ENCODE measurements around the gene MED27. TPM values are rescaled to one million over a fixed set of nuclear protein-coding genes. Genes with fewer than 3 reads are reported as not detected.

The MED27 gene
- total RNA-seq, 1 donor from 2014 or later, result 45.0 TPM

DNA sequence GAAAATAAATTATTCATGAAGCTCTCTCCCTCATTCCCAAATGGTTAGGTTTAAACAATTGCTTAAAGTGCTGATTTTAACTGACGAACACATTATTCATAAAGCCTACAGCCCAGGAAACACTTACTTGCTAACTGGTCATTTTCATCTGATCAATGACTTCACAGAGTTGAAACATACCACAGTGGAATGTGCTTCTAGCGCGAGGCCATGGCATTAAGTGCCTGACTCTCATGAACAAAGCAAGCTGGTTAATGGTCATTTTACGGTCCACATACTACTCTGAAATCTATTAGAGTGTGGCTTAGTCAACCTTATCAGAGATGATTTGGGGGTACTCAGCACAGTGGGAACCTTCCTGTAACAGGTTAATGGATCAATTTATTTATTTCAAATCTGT is 114.6 kb downstream of the MED27 start:
- DNase-seq, result no peak

DNA sequence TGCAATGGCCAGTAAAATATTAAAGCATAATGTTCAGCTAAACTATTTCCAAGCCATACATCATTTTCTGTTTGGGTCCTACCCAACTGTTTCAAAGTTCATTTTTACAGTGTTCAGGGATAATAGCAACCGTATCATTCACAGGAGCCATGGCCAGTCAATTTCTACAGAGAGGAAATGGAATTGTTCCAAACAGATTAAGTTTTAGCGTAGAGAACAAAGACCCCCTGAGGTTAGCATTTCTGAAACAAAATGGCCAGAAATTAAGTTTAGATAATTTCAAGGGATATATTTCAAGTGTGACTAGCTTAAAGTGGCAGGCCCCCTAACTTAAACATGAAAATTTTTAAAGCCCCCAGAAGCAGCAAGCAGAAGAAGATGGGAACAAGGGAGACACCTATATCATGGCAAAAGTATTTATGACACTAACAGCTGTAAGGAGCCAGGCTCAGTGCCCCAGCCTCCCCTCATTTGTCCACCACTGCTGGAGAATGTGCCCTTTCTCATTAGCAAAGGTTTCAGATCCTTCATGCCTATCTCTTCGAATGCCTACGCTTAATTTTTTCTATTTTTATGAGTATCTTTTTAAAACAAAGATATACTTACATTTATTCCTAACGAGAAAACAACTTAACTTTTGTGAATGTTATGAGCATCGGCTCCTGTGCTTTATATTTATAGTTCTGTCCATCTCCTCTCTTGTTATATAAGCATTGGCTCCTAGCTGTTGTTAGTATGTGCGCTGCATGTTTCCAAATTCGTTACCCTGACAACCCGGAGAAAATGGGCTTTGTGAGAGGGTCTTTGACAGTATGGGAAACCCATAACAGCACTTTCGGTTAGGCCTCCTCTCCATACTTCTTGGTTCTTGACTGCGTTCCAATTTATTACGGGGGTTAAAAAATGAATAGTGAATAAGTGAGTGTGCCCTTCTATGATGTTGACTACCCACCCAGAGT is 116.3 kb downstream of the MED27 start:
- H3K9me3 Mint-ChIP-seq (ENCODE audit: unreplicated experiment), result no peaks in the 10 kb centered on the region
- TF ChIP-seq, protein P1, sequence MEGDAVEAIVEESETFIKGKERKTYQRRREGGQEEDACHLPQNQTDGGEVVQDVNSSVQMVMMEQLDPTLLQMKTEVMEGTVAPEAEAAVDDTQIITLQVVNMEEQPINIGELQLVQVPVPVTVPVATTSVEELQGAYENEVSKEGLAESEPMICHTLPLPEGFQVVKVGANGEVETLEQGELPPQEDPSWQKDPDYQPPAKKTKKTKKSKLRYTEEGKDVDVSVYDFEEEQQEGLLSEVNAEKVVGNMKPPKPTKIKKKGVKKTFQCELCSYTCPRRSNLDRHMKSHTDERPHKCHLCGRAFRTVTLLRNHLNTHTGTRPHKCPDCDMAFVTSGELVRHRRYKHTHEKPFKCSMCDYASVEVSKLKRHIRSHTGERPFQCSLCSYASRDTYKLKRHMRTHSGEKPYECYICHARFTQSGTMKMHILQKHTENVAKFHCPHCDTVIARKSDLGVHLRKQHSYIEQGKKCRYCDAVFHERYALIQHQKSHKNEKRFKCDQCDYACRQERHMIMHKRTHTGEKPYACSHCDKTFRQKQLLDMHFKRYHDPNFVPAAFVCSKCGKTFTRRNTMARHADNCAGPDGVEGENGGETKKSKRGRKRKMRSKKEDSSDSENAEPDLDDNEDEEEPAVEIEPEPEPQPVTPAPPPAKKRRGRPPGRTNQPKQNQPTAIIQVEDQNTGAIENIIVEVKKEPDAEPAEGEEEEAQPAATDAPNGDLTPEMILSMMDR (IDR thresholded peaks at IDR 0.05; ENCODE audit: partially characterized antibody, unreplicated experiment), result no peak
- peaks cover 21% of the 10 kb centered on the region for H3K4me1 Mint-ChIP-seq (ENCODE audit: low read depth, unreplicated experiment)
- H3K27me3 Mint-ChIP-seq (ENCODE audit: unreplicated experiment), result no peaks in the 10 kb centered on the region
- H3K36me3 Mint-ChIP-seq (ENCODE audit: unreplicated experiment), result no peaks in the 10 kb centered on the region
- no peak for DNase-seq
- H3K4me3 Mint-ChIP-seq (ENCODE audit: unreplicated experiment), result no peak overlapping the region
- no peak overlapping the region for H3K27ac Mint-ChIP-seq (ENCODE audit: unreplicated experiment)

More for the DNA sequence above, 114.6 kb downstream of the MED27 start:
- Mint-ChIP-seq H3K4me3 (ENCODE audit: unreplicated experiment) (no peak overlapping the region), H3K27me3 (ENCODE audit: unreplicated experiment) (no peaks in the 10 kb centered on the region), H3K9me3 (ENCODE audit: unreplicated experiment) (no peaks in the 10 kb centered on the region), H3K27ac (ENCODE audit: unreplicated experiment) (no peak overlapping the region), H3K4me1 (ENCODE audit: low read depth, unreplicated experiment) (peaks cover 25% of the 10 kb centered on the region), H3K36me3 (ENCODE audit: unreplicated experiment) (no peaks in the 10 kb centered on the region)
- TF ChIP-seq, protein P1 (IDR thresholded peaks at IDR 0.05; ENCODE audit: partially characterized antibody, unreplicated experiment), result no peak

DNA sequence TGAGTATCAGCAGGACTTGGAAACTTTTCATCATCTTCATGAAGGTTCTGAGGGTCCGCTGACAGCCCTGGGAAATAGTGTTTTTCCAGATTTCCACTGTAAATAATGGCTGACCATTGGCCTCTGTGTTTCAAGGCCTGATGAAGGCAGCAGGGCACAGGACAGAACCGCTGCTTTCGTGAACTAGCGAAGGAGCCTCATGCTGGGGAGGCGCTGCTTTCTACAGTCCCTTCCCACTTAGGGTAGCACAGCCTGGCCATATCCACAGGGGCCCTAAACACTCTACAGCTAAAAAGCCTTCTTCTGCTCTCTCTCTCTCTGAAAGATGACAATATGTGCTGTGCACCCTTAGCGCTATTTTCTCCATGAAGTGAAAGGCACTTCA is 118.2 kb downstream of the MED27 start:
- Mint-ChIP-seq H3K36me3 (ENCODE audit: unreplicated experiment) (no peaks in the 10 kb centered on the region), H3K9me3 (ENCODE audit: unreplicated experiment) (no peaks in the 10 kb centered on the region), H3K27me3 (ENCODE audit: unreplicated experiment) (no peaks in the 10 kb centered on the region), H3K4me1 (ENCODE audit: low read depth, unreplicated experiment) (peaks cover 24% of the 10 kb centered on the region), H3K4me3 (ENCODE audit: unreplicated experiment) (no peak overlapping the region), H3K27ac (ENCODE audit: unreplicated experiment) (peak overlapping the region; percentile 18)
- DNase-seq, result no peak
- TF ChIP-seq, protein P1 (IDR thresholded peaks at IDR 0.05; ENCODE audit: partially characterized antibody, unreplicated experiment), result no peak

DNA sequence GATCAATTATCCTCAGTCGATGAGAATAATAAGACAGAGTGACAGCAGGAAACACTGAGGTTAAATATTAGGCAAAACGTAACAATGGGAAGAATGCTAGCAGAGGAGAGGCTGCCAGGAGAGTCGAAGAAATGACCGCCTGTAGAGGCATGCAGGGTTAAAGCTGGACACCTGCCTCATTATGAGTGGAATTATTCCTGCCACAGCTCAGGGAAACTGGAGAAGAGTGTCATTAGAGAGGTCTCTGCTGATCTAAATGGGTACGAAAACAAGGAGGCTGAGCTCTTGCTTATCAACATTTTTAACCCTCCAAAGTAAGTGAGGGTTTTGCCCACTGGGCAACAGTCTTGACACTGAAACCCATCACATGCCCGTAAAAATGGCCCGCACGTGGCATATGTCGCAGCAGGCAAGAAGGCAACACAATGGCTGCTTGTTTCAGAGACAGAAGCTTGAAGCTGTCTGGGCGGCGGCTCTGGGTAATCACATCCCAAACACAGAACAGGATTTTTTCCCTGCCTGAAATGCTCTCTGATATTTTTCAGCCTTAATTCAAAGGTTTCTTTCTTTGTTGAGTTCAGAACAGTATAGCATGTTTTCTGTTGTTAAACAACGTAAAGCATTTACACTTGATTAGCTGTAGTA is 118.7 kb downstream of the MED27 start:
- TF ChIP-seq, protein P1 (IDR thresholded peaks at IDR 0.05; ENCODE audit: partially characterized antibody, unreplicated experiment), result no peak
- Mint-ChIP-seq H3K27me3 (ENCODE audit: unreplicated experiment) (no peaks in the 10 kb centered on the region), H3K9me3 (ENCODE audit: unreplicated experiment) (no peaks in the 10 kb centered on the region), H3K27ac (ENCODE audit: unreplicated experiment) (peak overlapping the region; percentile 18), H3K36me3 (ENCODE audit: unreplicated experiment) (no peaks in the 10 kb centered on the region), H3K4me3 (ENCODE audit: unreplicated experiment) (no peak overlapping the region), H3K4me1 (ENCODE audit: low read depth, unreplicated experiment) (peaks cover 25% of the 10 kb centered on the region)
- DNase-seq, result no peak

DNA sequence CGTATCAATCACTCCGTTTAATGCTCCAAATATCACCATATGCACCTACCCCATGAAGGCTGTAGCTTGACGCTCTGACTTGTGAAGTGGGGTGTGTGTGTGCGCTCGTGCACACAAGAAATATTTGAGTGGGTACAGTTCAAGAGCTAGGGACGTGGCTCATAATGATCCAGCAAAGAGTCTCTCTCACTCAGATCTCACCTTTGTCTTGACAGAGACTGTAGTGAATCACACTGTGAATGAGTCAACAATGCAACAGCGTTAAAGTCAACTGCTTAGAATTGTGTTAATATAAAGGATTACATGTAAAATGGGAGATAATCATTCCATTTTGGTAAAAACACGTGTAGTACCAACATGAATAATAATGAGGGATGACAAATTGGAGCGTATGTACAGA is 119.4 kb downstream of the MED27 start:
- H3K27ac Mint-ChIP-seq (ENCODE audit: unreplicated experiment), result peak overlapping the region; percentile 18
- no peaks in the 10 kb centered on the region for H3K36me3 Mint-ChIP-seq (ENCODE audit: unreplicated experiment)
- TF ChIP-seq, protein P1 (IDR thresholded peaks at IDR 0.05; ENCODE audit: partially characterized antibody, unreplicated experiment), result no peak
- H3K27me3 Mint-ChIP-seq (ENCODE audit: unreplicated experiment), result no peaks in the 10 kb centered on the region
- no peaks in the 10 kb centered on the region for H3K9me3 Mint-ChIP-seq (ENCODE audit: unreplicated experiment)
- DNase-seq, result no peak
- H3K4me1 Mint-ChIP-seq (ENCODE audit: low read depth, unreplicated experiment), result peaks cover 26% of the 10 kb centered on the region
- no peak overlapping the region for H3K4me3 Mint-ChIP-seq (ENCODE audit: unreplicated experiment)

All from glutamatergic neuron (in vitro differentiated cells).